ENCODE data around the gene IRF1.

IRF1 gene

DNA sequence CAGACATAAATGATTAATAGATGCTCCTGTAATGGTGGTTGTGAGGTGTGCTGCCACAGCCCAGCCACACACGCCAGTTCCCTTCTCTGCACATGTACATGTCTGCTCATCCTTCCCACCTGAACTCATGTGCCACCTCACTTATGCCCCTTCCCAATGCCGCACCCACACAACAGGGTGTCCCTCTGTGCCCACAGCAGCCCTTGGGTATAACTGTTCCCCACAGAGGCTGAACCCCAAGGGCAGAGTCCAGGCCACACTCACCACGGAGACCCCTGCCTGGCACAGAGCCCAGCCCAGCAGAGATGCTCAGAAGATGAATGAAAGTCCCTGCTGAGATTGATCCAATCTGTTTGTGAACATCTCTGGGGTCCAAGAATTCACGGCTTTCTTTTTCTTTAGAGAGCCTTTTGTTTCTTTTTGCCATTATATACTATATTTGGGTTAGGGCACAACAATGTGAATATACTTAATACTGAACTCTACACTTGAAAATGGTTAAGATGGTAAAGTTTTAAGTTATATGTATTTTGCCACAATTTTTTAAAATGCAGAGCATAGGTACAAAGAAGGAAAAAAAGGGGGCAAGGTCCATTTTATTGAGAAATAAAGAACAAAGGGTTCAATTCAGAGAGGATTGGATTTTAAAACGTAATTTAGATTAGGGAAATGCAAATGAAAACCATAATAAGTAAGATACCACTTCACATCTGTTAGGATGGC, 29.6 kb downstream of the IRF1 start:
- no peak for DNase-seq (ENCODE audit: low spot score)

DNA sequence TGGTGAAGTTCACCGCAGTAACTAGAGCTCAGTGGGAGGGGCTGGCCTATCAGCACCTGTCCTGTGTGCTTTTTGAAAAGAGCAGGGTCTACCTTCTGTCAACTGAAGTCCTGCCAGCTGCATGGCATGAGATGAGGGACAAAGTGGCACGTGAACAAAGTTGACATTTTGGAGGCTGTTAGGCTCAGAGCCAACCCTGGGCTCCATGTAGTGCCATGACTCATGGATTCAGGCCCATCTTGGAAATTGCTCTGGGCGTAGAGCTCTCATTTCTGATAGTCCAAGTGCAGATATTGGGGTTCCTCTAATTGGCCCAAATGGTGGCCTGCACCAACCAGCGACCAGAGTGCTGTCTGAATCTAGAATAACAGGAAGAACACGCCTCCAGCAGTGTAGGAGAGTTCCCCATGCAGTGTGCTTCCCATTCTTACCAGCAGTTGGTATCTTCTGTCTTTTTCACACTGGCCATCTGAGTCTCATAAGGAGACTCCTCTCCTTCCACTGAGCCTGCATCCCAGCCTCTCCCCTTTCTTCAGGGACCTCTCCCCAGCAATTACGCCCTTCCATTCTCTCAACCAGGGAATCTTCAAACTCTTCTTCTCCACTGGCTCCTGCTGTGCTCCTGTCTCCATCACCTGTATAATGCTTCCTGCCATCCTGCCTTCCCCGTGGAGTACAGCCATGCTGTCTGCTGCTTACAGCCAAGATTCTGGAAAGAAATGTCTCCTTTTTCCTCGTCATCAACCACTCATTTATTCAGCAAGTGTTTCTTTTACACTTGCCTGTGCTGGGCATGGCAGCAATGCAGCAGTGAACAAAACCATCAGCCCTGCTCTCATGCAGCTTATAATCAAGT, 30.4 kb downstream of the IRF1 start:
- DNase-seq (ENCODE audit: low spot score) = no peak

GRCh38 chr5:132459031-132459982, 31.3 kb downstream of the IRF1 start:
- peak; percentile 52 for DNase-seq (ENCODE audit: low spot score)

DNA sequence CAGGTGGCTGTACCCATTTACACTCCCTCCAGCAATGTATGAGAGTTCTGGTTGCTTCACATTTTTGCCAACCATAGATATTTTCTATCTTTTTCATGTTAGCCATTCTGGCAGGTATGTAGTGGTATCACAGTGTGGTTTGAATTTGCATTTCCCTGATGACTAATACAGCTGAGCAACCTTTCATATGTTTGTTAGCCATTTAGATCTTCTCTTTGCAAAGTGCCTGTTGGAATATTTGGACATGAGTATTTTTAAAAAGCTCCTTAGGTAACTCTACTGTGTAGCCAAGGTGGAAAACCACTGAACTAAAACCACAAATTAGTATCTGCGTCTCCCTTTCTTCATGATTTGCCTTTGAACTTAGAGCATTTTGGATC, 31.9 kb downstream of the IRF1 start:
- DNase-seq (ENCODE audit: low spot score) = peak; percentile 31

GRCh38 chr5:132458226-132458560, 32.4 kb downstream of the IRF1 start:
- no peak for DNase-seq (ENCODE audit: low spot score)

GRCh38 chr5:132457371-132458225, 33.0 kb downstream of the IRF1 start:
- no peak for DNase-seq (ENCODE audit: low spot score)

- no peak for DNase-seq (ENCODE audit: low spot score)
Measured at GRCh38 chr5:132456987-132457361, 33.6 kb downstream of the IRF1 start.

- no peak for DNase-seq (ENCODE audit: low spot score)
Measured at GRCh38 chr5:132456296-132456986, 34.1 kb downstream of the IRF1 start.

DNA sequence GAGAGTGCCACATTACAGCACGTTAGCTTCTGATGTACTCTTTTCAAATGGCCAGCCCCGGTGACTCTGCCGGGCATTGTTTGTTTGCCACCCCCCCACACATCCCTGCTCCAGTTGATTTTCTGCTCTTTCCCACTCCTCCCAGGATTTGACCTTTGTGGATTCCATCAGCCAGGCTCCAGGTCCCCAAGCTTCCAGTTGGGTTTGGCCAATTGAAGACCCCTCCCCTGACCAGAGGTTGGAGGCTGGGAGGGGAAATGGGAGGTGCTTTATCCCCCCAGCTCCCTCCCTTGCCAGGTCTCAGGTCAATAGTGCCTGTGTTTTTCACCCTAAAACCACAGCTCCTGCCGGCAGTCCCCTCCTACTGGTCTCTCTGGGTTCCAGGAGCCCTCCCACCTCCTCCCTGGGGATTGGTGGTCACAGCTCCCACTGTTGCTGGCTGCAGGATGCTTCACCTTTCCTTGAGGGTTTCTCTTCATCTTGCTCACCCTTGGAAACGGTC, 34.9 kb downstream of the IRF1 start:
- DNase-seq (ENCODE audit: low spot score) = no peak

GRCh38 chr5:132454361-132454760, 36.2 kb downstream of the IRF1 start:
- DNase-seq (ENCODE audit: low spot score) = no peak

DNA sequence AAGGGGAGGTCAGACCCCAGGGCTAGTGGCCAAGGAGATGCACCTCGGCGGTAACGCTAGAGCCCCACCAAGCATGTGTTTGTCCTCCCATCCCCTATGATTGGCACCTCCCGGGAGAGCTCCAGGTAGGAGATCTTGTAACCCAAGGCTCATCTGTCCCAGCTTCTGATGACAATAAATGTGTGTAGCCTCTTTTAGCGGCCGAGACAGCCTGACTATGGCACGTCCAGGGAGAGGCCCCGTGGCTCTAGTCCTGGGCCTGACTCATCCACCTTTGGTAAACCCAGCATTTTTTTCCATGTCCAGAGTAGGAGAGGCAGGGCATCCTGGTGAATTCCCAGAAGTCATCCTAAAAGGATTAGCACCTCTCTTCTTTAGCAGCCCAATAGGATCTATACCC, 39.2 kb downstream of the IRF1 start:
- no peak for DNase-seq (ENCODE audit: low spot score)

DNA sequence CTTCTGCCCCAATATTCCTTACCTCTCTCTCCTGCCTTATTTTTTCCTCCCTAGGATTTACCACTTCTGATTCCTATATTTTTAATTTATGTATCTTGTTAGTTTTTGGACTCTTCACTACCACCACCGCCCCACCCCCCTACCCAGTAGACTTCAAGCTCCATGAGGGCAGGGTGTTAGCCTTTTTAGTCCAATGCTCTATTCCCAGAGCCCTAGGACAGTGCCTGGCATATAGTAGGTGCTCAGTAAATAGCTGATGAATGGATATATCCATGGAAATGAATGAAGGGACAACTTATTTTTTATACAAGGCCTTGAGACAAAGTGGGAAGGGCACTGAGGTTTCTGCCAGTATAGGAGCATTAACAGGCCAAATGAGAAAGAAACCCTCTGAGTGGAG, 41.5 kb downstream of the IRF1 start:
- no peak for DNase-seq (ENCODE audit: low spot score)

GRCh38 chr5:132447196-132447595, 43.4 kb downstream of the IRF1 start:
- no peak for DNase-seq (ENCODE audit: low spot score)

GRCh38 chr5:132446621-132447020, 44.0 kb downstream of the IRF1 start:
- no peak for DNase-seq (ENCODE audit: low spot score)

DNA sequence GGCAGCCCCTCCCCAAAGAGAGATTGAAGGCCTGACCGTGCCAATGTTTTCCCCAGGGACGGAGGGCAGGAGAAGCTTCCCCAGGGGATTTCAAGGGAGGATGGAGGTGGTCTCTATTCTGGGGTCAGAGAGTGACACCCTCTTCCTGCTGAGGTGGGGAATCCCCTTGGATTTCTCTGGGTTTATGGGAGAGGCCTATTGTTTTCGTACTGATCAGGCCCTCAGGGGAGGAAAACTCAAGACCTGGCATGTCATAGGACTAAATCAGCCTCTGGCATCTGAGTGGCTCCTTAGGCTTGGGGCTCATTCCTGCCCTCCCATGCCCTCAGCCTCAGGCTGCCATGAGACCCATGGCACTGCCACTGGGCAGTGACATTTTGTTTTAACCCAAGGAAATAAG, 44.6 kb downstream of the IRF1 start:
- no peak for DNase-seq (ENCODE audit: low spot score)

- no peak for DNase-seq (ENCODE audit: low spot score)
Measured at GRCh38 chr5:132445640-132445923, 45.0 kb downstream of the IRF1 start.

DNA sequence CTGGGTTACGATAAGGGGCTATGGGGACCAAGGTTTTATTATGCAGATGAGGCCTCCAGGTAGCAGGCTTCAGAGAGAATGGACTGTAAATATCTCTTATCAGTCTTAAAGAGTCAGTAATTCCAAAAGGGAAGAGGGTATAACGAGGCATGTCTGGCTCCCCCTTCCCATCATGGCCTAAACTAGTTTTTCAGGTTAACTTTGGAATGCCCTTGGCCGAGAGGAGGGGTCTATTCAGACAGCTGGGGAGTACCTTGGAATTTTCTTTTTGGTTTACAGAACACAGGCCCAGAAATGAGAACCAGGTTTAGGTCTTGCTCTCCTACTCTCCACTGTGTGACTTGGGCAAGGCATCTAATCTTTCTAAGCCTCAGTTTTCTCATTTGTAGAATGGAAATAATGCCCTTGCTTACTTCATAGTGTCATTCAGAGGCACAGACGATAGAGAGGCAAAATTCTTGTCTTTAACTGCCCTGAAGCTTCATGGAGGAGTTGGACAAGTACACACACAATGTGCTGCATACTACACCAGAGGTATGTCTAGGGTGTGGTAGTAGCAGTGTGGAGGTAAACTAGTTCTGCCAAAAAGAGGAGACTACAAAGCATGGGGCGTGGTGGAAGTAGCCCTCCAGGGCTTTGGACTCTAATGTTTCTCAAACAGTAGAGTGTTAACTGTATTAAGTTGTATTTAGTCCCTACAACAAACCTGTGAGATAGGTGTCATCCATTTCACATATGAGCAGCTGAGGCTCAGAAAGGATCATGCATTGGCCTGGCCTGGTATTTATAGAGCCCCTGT, 45.5 kb downstream of the IRF1 start:
- DNase-seq (ENCODE audit: low spot score) = peak; percentile 26

DNA sequence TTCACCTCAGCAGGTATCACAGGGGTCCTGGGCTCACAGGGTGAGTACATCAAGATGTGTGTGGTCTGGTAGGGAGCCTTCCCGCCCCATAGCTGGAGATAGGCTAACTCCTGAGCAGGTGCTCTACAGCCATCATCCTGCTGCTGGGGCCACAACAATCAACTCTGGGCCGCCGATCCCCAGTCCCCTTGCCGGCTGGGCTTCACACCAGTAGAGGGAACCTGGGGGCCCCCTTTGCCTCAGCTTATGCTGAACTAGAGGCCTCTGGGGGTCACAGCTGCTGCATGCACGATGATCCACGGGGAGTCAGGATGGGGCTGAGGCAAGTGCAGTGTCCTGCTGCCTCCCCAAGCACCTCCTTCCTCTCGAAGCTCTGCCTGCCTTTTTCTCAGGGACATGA, 46.5 kb downstream of the IRF1 start:
- DNase-seq (ENCODE audit: low spot score) = no peak

DNA sequence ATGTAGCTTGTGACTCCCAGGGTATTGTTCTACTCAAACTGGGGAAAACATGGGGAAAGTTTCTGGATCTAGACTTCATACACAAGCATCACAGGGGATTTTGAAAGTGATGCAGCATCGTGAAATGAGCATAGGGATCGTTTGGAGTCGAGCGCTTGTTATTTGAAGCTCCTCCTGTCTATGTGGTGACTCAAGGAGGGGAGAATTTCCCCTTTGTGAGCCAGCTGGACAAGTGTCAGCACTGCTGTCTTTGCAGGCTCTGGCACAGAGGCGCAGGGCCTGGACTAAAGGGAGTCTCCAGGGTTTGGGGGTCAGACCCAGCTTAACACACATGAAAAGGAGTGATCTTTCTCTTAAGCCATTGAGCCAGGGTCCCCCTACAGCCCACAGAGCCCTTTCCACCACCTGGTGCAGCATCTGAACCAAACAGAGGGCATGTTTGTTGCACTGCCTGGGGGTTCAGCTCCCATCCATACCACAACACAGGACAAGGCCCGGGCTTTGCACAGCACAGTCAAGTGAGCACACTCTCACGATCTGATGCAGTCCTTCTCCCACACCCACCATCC, 51.0 kb downstream of the IRF1 start:
- no peak for DNase-seq (ENCODE audit: low spot score)

DNA sequence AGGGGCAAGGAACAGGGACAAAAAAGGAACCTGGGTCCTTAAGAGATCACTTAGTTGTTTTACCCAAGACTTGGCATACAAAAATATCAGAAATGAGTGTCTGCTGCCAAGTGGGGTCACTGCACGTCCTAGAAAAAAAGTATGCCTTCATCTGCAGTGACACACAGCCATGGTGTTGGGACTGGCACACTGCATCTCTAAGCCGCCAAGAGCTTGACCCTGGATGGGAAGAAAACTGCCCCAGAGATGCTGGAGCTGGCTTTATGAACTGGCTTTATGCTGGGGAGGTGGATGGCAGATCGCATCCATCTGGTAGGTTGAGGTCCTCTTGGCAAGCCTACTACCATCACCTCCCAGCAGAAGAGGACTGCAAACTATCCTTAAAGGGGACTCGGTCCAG, 51.7 kb downstream of the IRF1 start:
- no peak for DNase-seq (ENCODE audit: low spot score)

All from LoVo (cell line).